HepG2 (cell line): Measurements from ENCODE around the gene WFDC5. TPM values are rescaled to one million over a fixed set of nuclear protein-coding genes. Genes with fewer than 3 reads are reported as not detected.

ENCODE experiments used
- GPN1 ChIP-seq: sonication (generic); formaldehyde crosslinking; IDR thresholded peaks from 2 replicates; pipeline ENCODE4 v1.5.1; 2020; ENCODE audit warnings: missing genetic modification reagents, borderline replicate concordance
- HMG20B ChIP-seq: conservative IDR thresholded peaks from 2 replicates; pipeline ENCODE4 v1.6.1; 2016; ENCODE audit warnings: missing genetic modification reagents, missing compliant biosample characterization
- HOMEZ ChIP-seq: IDR thresholded peaks from 2 replicates; pipeline ENCODE4 v1.6.1; 2016; ENCODE audit warnings: low read depth
- IKZF5 ChIP-seq: IDR thresholded peaks from 2 replicates; pipeline ENCODE4 v1.6.1; 2018; ENCODE audit warnings: missing genetic modification reagents, mild to moderate bottlenecking, missing compliant biosample characterization
- MLXIP ChIP-seq: sonication (generic); formaldehyde crosslinking; IDR thresholded peaks from 2 replicates; pipeline ENCODE4 v1.9.0; 2021; ENCODE audit warnings: missing genetic modification reagents, borderline replicate concordance
- MTA3 ChIP-seq: sonication (generic); formaldehyde crosslinking; IDR thresholded peaks from 2 replicates; pipeline ENCODE4 v1.4.0; 2020; ENCODE audit warnings: missing genetic modification reagents
- RFX1 ChIP-seq: fragments of 450-650 bp; IDR thresholded peaks from 2 replicates; pipeline ENCODE4 v1.6.1; 2017
- SATB2 ChIP-seq: sonication (generic); formaldehyde crosslinking; IDR thresholded peaks from 2 replicates; pipeline ENCODE4 v1.5.0; 2020; ENCODE audit warnings: missing genetic modification reagents
- SKI ChIP-seq: fragments of 450-650 bp; IDR thresholded peaks from one replicate; pipeline ENCODE4 v1.6.1; 2018; ENCODE audit warnings: mild to moderate bottlenecking; ENCODE audit not compliant: partially characterized antibody
- SRSF9 ChIP-seq: fragments of 200-400 bp; formaldehyde crosslinking; IDR thresholded peaks from 2 replicates; pipeline ENCODE4 v1.6.1; 2018; ENCODE audit warnings: borderline replicate concordance, mild to moderate bottlenecking, low read depth, low read length; ENCODE audit not compliant: insufficient read depth, poor library complexity, severe bottlenecking
- TBP ChIP-seq: sonication (generic); formaldehyde crosslinking; IDR thresholded peaks from 2 replicates; pipeline ENCODE4 v1.5.0; 2020; ENCODE audit warnings: missing genetic modification reagents
- ZBTB21 ChIP-seq: sonication (generic); formaldehyde crosslinking; IDR thresholded peaks from 2 replicates; pipeline ENCODE4 v1.4.0; 2020; ENCODE audit warnings: missing genetic modification reagents
- ZBTB33 ChIP-seq: sonication (generic); formaldehyde crosslinking; IDR thresholded peaks from 2 replicates; pipeline ENCODE4 v1.4.0; 2020; ENCODE audit warnings: missing genetic modification reagents
- ZFP37 ChIP-seq: sonication (generic); formaldehyde crosslinking; IDR thresholded peaks from 2 replicates; pipeline ENCODE4 v1.4.0; 2020; ENCODE audit warnings: missing genetic modification reagents, borderline replicate concordance
- ZNF138 ChIP-seq: sonication (generic); formaldehyde crosslinking; IDR thresholded peaks from 2 replicates; pipeline ENCODE4 v1.5.0; 2020; ENCODE audit warnings: mild to moderate bottlenecking, low read depth, missing genetic modification reagents
- ZNF180 ChIP-seq: sonication (generic); formaldehyde crosslinking; IDR thresholded peaks from 2 replicates; pipeline ENCODE4 v1.4.0; 2020; ENCODE audit warnings: low read depth, missing genetic modification reagents, borderline replicate concordance
- ZNF615 ChIP-seq: sonication (generic); formaldehyde crosslinking; IDR thresholded peaks from 2 replicates; pipeline ENCODE4 v1.5.0; 2020; ENCODE audit warnings: mild to moderate bottlenecking, missing genetic modification reagents, borderline replicate concordance
- ZNF766 ChIP-seq: sonication (generic); formaldehyde crosslinking; IDR thresholded peaks from 2 replicates; pipeline ENCODE4 v1.5.0; 2020; ENCODE audit warnings: missing genetic modification reagents, borderline replicate concordance
- ZNF777 ChIP-seq: sonication (generic); formaldehyde crosslinking; IDR thresholded peaks from 2 replicates; pipeline ENCODE4 v1.4.0; 2020; ENCODE audit warnings: missing genetic modification reagents
- ZNF883 ChIP-seq: sonication (generic); formaldehyde crosslinking; IDR thresholded peaks from 2 replicates; pipeline ENCODE4 v1.5.1; 2020; ENCODE audit warnings: mild to moderate bottlenecking, missing genetic modification reagents; ENCODE audit errors: not compliant biosample characterization
- polyA plus RNA-seq, 8 experiments: library from polyadenylated mRNA; depleted of rRNA in 3 of 8; stranded (reverse) in 7 of 8; unstranded in 1 of 8; fragments of >200 nt; fragmentation: Illumina TruSeq in 4 of 8; extraction: Trizol in 4 of 8; gene quantifications; 2 replicates each; pipeline versions ENCODE4 v1.2.1 to v1.2.3, GENCODE V29; 2011 to 2016; ENCODE audit warnings: low read depth in 4 of 8, missing spikeins in 1 of 8, mixed read lengths in 1 of 8; ENCODE audit not compliant: insufficient read depth in 1 of 8
- total RNA-seq, 5 experiments: library from RNA; depleted of rRNA; stranded (reverse); fragments of >200 nt; fragmentation: Illumina TruSeq; extraction: Trizol; gene quantifications; 2 replicates each; pipeline ENCODE4 v1.2.3, GENCODE V29; 2016; ENCODE audit warnings: low read depth in 1 of 5

The WFDC5 gene
- total and polyA plus RNA-seq, 2 of the 13 experiments (the other 11 are each of a cell fraction or from before 2014, with no cell fraction given), result not detected

GRCh38 chr20:45077559-45077958 is 37.4 kb downstream of the WFDC5 start (continued):
- TF ChIP-seq IKZF5, result no peak; the same call in 1 of the 2 replicates
- no peak; the same call in 1 of the 2 replicates for TF ChIP-seq ZNF766
- no peak for TF ChIP-seq SATB2 (CRISPR knock-in tag)
- no peak for TF ChIP-seq ZNF138 (CRISPR knock-in tag)
- no peak for TF ChIP-seq ZNF615 (CRISPR knock-in tag)
- TF ChIP-seq TBP (CRISPR knock-in tag), result no peak
- no peak for TF ChIP-seq ZNF883 (CRISPR knock-in tag)
- TF ChIP-seq ZNF777 (CRISPR knock-in tag), result no peak
- TF ChIP-seq ZBTB33 (CRISPR knock-in tag), result peak; percentile 56; the same call in 1 of the 2 replicates
- no peak for TF ChIP-seq SRSF9
- no peak; the same call in 1 of the 2 replicates for TF ChIP-seq HMG20B (CRISPR knock-in tag)
- no peak for TF ChIP-seq ZBTB21 (CRISPR knock-in tag)
- no peak for TF ChIP-seq ZNF180 (CRISPR knock-in tag)
- TF ChIP-seq GPN1 (CRISPR knock-in tag), result no peak
- TF ChIP-seq HOMEZ (CRISPR knock-in tag), result peak; percentile 71
- no peak for TF ChIP-seq MTA3
- no peak for TF ChIP-seq MLXIP (CRISPR knock-in tag)
- no peak for TF ChIP-seq ZFP37 (CRISPR knock-in tag)
- TF ChIP-seq SKI, result peak; percentile 58
- TF ChIP-seq RFX1, result no peak
